DMS114 treated with DMSO at 0.1 percent for 48 hours (cell line): ENCODE measurements around the gene ST6GAL1.
A peak's percentile ranks its signal among the peaks of the same experiment; 100 is the strongest.

ENCODE experiments used
- DNase-seq: peaks from one replicate; lab custom pipeline; 2025; ENCODE audit not compliant: unreplicated experiment; lab: John Stamatoyannopoulos, UW

ST6GAL1 gene

DNA sequence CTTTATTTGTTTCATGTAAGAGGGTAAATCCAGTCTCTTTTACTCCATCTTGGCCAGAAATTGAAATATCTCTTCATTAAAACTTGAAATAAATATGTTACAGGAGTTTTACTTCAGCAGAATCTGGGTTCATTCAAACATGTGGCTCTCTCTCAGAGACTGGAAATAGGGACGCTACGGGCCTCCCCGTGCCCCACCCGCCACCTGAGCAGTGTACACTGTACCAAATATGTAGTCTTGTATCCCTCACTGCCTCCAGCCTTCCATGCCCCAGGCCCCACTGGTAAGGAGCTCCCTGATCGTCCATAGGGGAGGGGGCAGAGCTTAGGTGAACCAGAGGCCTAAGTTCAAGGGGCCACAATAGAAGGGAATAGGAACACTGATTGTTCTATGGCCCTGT lies 172.9 kb downstream of the ST6GAL1 start:
- no peak for DNase-seq

DNA sequence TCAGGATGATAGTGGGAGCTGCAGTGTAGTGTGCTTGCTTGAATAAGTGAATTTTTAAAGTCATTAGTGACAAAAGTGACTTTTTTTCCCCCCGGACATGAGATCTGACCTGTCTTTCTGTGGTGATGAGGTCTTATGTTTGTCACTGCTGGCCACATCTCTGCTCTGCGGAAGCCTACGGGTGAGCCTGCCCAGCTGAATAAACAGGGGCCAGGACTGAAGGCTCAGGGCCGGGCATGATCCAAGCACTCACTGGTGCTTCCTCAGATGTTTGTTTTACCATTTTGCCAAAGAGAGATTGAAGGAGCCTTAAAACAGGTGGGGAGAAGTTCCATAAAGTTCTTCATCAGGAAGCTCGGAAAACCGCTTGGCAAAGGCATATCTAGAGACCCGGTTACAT lies 174.0 kb downstream of the ST6GAL1 start:
- DNase-seq: no peak

DNA sequence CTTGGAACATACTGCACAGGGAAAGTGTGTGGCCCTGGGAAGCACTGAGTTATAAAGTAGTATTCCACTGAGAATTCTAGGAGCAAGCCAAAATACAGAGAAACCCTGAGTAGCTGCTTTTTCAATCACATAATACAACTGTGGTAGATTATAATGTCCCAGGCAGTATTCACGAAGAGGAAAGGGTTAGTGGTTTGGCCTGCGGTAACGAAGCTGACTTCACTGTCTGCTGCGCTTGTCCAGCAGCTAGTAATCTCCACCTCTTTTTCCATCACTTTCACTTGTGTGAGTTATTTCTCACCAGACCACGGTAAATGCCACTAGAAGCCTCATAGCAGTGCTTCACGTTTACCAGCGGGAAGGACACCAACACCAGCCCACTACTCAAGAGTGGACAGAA lies 174.6 kb downstream of the ST6GAL1 start:
- no peak for DNase-seq

DNA sequence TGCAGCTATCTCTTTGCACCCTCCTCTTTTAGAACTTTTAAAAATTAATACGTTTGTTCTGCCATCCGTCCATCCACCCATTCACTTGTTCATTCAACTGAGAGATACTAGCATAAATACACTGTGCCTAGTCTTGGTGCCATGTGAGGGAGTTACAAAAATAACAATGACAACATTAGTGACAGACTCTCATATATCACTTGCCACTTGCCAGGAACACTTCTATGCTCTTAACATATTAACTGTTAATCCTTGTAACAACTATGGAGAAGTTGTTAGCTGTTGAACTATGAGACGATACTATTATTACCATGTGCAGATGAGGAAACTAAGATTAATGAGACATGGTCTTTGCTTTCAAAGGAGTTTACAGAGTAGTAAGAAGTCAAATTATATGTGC lies 175.4 kb downstream of the ST6GAL1 start:
- DNase-seq: no peak

DNA sequence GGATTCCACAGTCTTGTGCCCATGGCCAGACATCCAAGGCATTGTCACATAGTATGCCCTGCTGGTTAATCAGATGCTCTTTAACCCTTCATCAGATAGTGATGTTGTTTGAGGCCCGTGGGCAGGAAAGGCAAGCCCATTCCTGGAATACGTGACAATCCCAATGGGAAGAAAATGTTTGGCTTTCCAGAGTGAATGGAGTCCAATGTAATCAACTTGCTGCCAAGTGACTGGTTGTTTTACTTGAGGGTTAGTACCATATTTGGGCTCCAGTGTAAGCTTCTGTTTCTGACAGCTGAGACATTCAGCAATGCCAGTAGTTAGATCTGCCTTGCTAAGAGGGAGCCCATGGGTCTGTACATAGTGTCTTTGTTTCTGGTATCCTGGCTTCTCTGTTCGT lies 177.7 kb downstream of the ST6GAL1 start:
- DNase-seq: no peak

DNA sequence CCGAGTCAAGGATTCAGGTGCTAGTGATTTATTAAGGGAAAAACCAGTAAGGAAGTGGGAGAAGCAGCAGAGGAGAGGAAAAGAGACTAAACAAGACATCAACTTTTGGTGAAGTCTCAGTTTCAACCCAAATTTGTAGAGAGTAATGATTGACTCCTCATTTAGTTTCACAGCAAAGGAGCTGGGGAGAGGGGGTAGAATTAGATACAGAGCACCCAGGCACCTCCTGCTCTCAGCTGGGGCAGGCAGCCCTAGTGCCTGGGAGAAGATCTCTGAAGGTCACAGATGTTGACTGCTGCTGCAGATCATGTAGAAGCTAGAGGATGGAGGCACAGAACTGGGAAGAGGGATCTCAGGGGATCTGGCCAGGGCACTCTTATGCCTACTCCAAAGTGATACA lies 179.8 kb downstream of the ST6GAL1 start:
- DNase-seq: no peak

DNA sequence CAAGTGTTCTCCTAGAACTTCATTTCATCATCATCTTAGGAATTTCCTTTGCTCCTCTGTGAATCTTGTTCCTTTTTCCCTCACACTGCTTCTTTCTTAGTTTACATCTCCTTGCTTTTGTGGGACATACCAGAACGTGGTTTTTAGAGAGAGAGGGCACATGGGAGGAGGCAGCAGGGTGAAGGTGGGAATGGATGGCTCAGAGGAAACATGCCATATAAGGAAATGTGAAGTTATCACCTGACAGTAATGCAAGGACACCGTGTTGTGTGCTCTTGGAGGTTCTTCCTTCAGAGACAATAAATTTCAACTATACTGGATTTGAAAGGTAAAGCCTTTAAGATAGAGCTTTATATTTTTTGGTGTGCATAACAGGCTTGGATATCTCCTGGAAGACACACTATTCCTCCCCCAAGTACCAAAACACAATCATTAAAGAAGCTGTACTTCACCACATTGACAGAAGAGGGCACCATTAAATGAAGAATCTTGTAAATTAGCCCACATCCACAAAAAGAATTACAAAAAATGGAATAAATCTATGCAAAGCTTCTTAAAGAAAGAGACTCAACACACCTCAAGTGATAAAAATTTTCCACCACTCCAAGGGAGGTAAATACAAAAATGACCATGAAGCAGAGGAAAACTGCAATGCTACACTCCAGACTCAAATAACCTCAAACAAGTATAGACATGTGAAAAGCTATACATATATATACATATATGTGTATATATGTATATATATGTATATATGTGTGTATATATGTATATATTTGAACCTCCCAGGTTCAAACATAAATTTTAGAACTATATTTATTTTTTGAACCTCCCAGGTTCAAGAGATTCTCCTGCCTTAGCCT lies 182.8 kb downstream of the ST6GAL1 start:
- peak; percentile 39 for DNase-seq

DNA sequence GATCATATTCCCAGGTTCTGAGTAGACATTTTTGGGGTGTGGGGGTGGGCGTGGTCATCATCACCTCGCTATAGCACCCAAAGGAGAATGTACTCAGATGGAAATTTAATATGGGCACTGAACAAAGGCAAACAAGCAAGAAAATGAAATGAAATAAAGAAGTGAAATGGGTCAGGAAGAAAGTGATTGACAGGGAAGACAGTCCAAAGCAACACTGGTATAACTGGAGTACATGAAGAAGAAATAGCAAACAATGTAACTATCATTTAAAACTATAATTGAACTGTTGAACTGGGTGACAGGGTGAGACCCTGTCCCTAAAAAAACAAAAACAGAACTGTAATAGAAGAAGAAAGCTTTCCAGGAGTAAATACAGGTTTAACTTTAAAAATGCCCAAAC lies 184.2 kb downstream of the ST6GAL1 start:
- DNase-seq: no peak

DNA sequence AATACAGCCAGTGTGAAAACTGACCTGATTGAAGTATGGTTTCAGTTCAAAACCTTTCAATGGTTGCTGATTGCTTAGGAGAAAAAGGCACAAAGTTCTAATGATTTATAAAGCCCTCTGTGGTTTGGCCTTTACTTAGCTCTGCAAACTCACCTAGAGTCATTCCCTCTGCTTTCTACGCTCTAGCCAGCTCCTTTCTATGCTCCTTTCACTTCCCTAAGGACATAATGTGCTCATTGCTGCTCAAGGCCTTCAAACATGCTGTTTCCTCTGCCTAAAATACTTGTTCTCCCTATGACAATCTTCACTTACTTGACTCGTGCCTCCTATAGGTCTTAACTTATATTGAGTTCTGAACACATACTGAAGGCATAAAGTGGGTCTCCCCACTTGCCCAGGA lies 190.0 kb downstream of the ST6GAL1 start:
- no peak for DNase-seq

DNA sequence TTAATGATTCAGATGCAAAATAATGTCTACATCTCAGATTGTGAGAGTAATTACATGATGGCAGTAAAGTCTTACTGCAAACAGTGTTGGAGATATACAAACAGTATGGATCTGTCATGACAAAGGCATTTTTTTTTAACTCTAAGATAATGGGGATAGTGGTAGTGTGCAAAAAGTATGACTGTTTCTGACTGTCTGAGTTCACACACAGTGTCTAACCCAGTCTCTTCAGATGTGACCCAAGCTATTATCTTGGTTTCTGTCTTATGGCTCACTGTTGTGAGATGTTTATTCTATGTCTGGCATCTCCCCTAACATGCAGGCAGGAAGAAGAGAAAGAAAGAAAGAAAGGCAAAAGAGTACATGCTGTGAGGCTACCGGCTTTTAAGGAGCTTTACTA lies 191.9 kb downstream of the ST6GAL1 start:
- no peak for DNase-seq

DNA sequence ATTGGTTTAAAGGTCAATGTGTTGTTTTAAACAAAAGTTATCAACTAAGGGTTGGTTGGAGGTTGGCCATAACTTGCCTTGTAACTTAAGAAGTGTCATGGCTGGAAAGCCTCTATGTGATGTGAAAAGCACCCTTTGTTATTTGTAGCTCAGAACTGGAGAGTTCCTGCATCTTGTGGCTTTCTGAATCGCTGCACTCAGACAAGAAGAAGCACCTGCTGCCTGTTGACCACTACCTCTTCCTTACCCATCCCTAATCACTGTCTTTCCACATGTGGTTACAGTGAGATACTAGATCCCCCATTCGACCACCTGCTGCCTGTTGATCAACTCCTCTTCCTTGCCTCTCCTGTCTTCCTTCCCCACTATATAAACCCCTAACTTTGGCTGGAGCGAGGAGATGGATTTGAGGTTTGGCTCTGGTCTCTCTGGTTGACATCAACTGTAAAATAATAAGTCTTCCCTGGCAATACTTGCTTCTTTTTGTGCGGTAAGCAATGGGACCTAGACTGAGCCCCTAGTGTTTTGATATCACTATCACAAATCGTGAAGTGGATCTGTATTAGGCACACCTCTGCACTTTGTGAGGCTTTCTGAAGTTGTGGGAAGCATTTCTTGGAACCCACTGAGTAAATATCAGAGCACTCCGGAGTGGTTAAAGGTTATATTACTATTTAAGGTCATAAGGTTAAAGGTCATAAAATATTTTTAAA lies 195.1 kb downstream of the ST6GAL1 start:
- DNase-seq: no peak
